Measurements from ENCODE around the gene TMEM233. TPM values are rescaled to one million over a fixed set of nuclear protein-coding genes. Genes with fewer than 3 reads are reported as not detected.

The TMEM233 gene
- total and polyA plus RNA-seq, 2 of the 8 experiments (the other 6 are each of a cell fraction or from before 2014, with no cell fraction given): 0.09 TPM

DNA sequence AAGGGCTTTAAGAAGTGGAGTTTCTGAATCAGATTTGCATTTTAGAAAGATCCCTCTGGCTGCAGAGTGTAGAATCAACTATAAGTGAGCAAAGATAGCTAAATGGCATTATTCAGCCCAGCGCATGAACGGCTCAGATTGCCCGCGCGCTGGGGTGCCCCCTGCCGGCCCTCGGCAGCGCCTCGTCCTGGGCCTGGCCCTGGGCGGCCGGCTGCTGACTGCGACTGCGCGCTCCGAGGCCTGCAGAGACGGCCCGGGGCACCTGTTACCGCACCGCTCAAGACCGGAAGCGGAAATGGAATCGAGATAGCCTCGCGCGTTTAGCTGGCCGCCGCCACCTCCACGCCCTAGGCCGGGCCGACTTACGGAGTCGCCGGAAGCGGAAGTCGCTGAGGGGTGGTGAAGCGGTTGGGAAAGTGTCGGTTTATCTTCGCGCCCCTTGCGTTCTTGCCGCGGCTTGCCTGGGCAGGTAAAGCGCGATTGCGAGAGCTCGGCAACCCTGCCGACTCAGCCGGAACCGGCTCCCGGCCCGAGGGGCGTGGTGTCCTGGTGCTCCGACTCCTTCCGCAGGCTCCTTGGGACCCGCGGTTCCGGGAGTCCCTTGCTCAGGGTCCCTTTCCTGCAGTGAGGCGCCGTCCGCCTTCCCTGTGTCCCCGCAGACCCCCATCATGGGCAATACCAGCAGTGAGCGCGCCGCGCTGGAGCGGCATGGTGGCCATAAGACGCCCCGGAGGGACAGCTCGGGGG, 74.2 kb downstream of the TMEM233 start, which contains the start of gene PRKAB1:
PRKAB1 (plus strand) TSS at position 557 of the 747 bp plus-strand sequence; CDS start at position 669, 112 bp downstream.
- Histone ChIP-seq H3K56ac (replicated peaks; ENCODE audit: insufficient read length, low read depth, low read length) (peak within 1 kb of the TSS; percentile 88), H3K79me1 (ENCODE audit: low read depth, low read length) (no peaks in the 10 kb centered on the region; the same call in 1 of the 2 replicates), H3K18ac (ENCODE audit: extremely low read depth, low read length) (peak within 1 kb of the TSS; percentile 56), H2BK5ac (ENCODE audit: low read depth, low read length) (peak within 1 kb of the TSS; percentile 84), H2BK120ac (replicated peaks; ENCODE audit: low read depth, low read length) (peak within 1 kb of the TSS; percentile 28), H2BK12ac (ENCODE audit: low read depth, low read length) (no peak within 1 kb of the TSS), H2AFZ (ENCODE audit: low read length) (peak within 1 kb of the TSS; percentile 92), H3K9ac (replicated peaks in 1 of 4; ENCODE audit: extremely low read depth in 1 of 4, low read depth in 3 of 4, low read length in 3 of 4) (peak within 1 kb of the TSS; percentile 76 to 89 (median 83)), H4K8ac (ENCODE audit: extremely low read depth, insufficient read depth, low read length) (peak within 1 kb of the TSS; percentile 90), H3K27ac (ENCODE audit: low read depth, low read length) (peak within 1 kb of the TSS; percentile 84), H3K36me3 (ENCODE audit: control insufficient read depth in 2 of 4, insufficient read depth in 4 of 4, low read length in 3 of 4) (peaks cover 3 to 26% (median 16%) of the 10 kb centered on the region in 4 experiments; a peak in 7 of 8 replicates), H3K79me2 (ENCODE audit: control insufficient read depth in 1 of 2, insufficient read depth in 2 of 2, low read length in 2 of 2) (peaks cover 0 to 29% of the 10 kb centered on the region in 2 experiments; a peak in 3 of 4 replicates), H4K91ac (replicated peaks; ENCODE audit: insufficient read length, low read length) (peak within 1 kb of the TSS; percentile 62), H3K23ac (ENCODE audit: insufficient read length) (no peak within 1 kb of the TSS), H4K20me1 (replicated peaks in 1 of 2; ENCODE audit: control insufficient read depth in 1 of 2, insufficient read depth in 2 of 2, low read length in 2 of 2) (peaks cover 0 to 1% of the 10 kb centered on the region in 2 experiments), H3K4ac (replicated peaks; ENCODE audit: insufficient read length, low read depth, low read length) (no peak within 1 kb of the TSS), H3K23me2 (ENCODE audit: low read depth, low read length) (peaks cover 4% of the 10 kb centered on the region; the same call in 1 of the 2 replicates), H3K14ac (ENCODE audit: insufficient read length) (no peak within 1 kb of the TSS), H2BK20ac (ENCODE audit: low read length) (no peak within 1 kb of the TSS), H3K9me3 (ENCODE audit: insufficient read depth in 2 of 2, low read depth in 1 of 2, low read length in 1 of 2) (no peaks in the 10 kb centered on the region), H3K27me3 (replicated peaks in 1 of 4; ENCODE audit: control insufficient read depth in 3 of 4, extremely low read depth in 1 of 4, insufficient read depth in 3 of 4, low read length in 3 of 4) (no peaks in the 10 kb centered on the region), H3K4me1 (replicated peaks in 1 of 4; ENCODE audit: control insufficient read depth in 3 of 4, insufficient read depth in 4 of 4, low read length in 3 of 4) (peaks cover 0 to 5% (median 1%) of the 10 kb centered on the region in 4 experiments; a peak in 2 of 7 replicates), H4K5ac (ENCODE audit: insufficient read length, low read depth, low read length) (peak within 1 kb of the TSS; percentile 45), H2AK5ac (ENCODE audit: low read depth, low read length) (no peak within 1 kb of the TSS), H2BK15ac (ENCODE audit: low read length) (no peak within 1 kb of the TSS), H3K4me2 (ENCODE audit: insufficient read depth in 1 of 2, low read depth in 2 of 2, low read length in 2 of 2) (peak within 1 kb of the TSS; percentile 72 to 75), H3K4me3 (ENCODE audit: extremely low read depth in 1 of 4, insufficient read depth in 2 of 4, low read depth in 3 of 4, low read length in 4 of 4) (peak within 1 kb of the TSS; percentile 89 to 92 (median 91))
- FAIRE-seq (no peak), DNase-seq (ENCODE audit: low read depth in 1 of 2, low spot score in 2 of 2) (peak; percentile 93 to 97)
- ChIA-PET POLR2A (ENCODE audit: partially characterized antibody) (interaction anchor here (0.6 to 2.7 kb wide), 8 partner anchors 9 to 1292 kb away, joined by 3 to 14 read pairs (median 3); no protein-coding TSS in a partner anchor), CTCF (ENCODE audit: partially characterized antibody) (interaction anchor here (0.7 to 3.1 kb wide), 11 partner anchors 9 to 116 kb away, joined by 3 to 14 read pairs (median 4); no protein-coding TSS in a partner anchor)
- WGBS, 2 experiments (ENCODE audit: extremely low coverage in 1 of 2, insufficient coverage in 1 of 2, insufficient read length in 1 of 2, insufficient replicate concordance in 2 of 2, low coverage in 1 of 2, low lambda C conversion rate in 2 of 2, missing lambda C conversion rate in 1 of 2): 1% methylated on average over 66 of the region's 69 CpGs; no CpG with 5 or more reads in 1 of the 2 experiments
- no peak; the same call in 1 of the 2 replicates for TF ChIP-seq BRCA1 (IDR thresholded peaks at IDR 0.05; ENCODE audit: low read depth, low read length)
- TF ChIP-seq, protein P1, sequence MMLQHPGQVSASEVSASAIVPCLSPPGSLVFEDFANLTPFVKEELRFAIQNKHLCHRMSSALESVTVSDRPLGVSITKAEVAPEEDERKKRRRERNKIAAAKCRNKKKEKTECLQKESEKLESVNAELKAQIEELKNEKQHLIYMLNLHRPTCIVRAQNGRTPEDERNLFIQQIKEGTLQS (IDR thresholded peaks at IDR 0.05; ENCODE audit: insufficient read depth, low read depth, low read length): no peak
- TF ChIP-seq, protein P2, sequence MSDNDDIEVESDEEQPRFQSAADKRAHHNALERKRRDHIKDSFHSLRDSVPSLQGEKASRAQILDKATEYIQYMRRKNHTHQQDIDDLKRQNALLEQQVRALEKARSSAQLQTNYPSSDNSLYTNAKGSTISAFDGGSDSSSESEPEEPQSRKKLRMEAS (IDR thresholded peaks at IDR 0.05): peak; percentile 70
- TF ChIP-seq CREB1 (IDR thresholded peaks at IDR 0.05): peak; percentile 60; the same call in 1 of the 2 replicates
- TF ChIP-seq JUND (IDR thresholded peaks at IDR 0.05; ENCODE audit: low read length): no peak
- TF ChIP-seq TEAD4 (IDR thresholded peaks at IDR 0.05; ENCODE audit: low read depth, low read length): no peak
- TF ChIP-seq, protein P3, sequence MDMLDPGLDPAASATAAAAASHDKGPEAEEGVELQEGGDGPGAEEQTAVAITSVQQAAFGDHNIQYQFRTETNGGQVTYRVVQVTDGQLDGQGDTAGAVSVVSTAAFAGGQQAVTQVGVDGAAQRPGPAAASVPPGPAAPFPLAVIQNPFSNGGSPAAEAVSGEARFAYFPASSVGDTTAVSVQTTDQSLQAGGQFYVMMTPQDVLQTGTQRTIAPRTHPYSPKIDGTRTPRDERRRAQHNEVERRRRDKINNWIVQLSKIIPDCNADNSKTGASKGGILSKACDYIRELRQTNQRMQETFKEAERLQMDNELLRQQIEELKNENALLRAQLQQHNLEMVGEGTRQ (IDR thresholded peaks at IDR 0.05; ENCODE audit: low read length): no peak
- peak; percentile 68; the same call in 1 of the 2 replicates for TF ChIP-seq TBP (IDR thresholded peaks at IDR 0.05; ENCODE audit: low read depth, low read length)
- no peak for TF ChIP-seq SUZ12 (IDR thresholded peaks at IDR 0.05; ENCODE audit: low read length)
